HEK293 (cell line): ENCODE results near the gene SLC35E1.
"Not testable (repeated sequence)": the region's sequence is repeated elsewhere in the genome, so short reads cannot be mapped to it uniquely, and the experiment has no call there.

ENCODE experiments used
- ATF2 ChIP-seq: fragments of 450-650 bp; formaldehyde crosslinking; IDR thresholded peaks from 2 replicates; pipeline ENCODE4 v1.5.1; 2016; ENCODE audit warnings: missing biosample characterization, missing genetic modification characterization, low read depth
- CTCF ChIP-seq: fragments of 450-650 bp; formaldehyde crosslinking; IDR thresholded peaks from 2 replicates; pipeline ENCODE4 v1.5.1; 2016; ENCODE audit warnings: missing biosample characterization, missing genetic modification characterization
- REPIN1 ChIP-seq: fragments of 450-650 bp; formaldehyde crosslinking; IDR thresholded peaks from 2 replicates; pipeline ENCODE4 v1.5.1; 2017; ENCODE audit warnings: missing biosample characterization, missing genetic modification characterization, low read depth
- REST ChIP-seq: fragments of 450-650 bp; formaldehyde crosslinking; IDR thresholded peaks from 2 replicates; pipeline ENCODE4 v1.5.1; 2016; ENCODE audit warnings: missing biosample characterization, missing genetic modification characterization
- ZBTB11 ChIP-seq: fragments of 450-650 bp; formaldehyde crosslinking; conservative IDR thresholded peaks from 2 replicates; pipeline ENCODE4 v1.5.1; 2016; ENCODE audit warnings: low read depth, missing biosample characterization, missing genetic modification characterization
- ZNF174 ChIP-seq: fragments of 450-650 bp; formaldehyde crosslinking; IDR thresholded peaks from 2 replicates; pipeline ENCODE4 v1.5.0; 2017; ENCODE audit warnings: missing biosample characterization, mild to moderate bottlenecking, missing genetic modification characterization
- ZNF513 ChIP-seq: fragments of 450-650 bp; IDR thresholded peaks from 2 replicates; pipeline ENCODE4 v1.5.1; 2018; ENCODE audit warnings: missing biosample characterization, missing genetic modification characterization
- ZNF624 ChIP-seq: fragments of 450-650 bp; formaldehyde crosslinking; IDR thresholded peaks from 2 replicates; pipeline ENCODE4 v1.5.1; 2017; ENCODE audit warnings: missing biosample characterization, missing genetic modification characterization
- ZNF792 ChIP-seq: fragments of 450-650 bp; formaldehyde crosslinking; IDR thresholded peaks from 2 replicates; pipeline ENCODE4 v1.5.1; 2016; ENCODE audit warnings: missing biosample characterization, missing genetic modification characterization
- TF ChIP-seq, protein P1 (sequence below): fragments of 450-650 bp; formaldehyde crosslinking; IDR thresholded peaks from 2 replicates; pipeline ENCODE4 v1.5.1; 2016; ENCODE audit warnings: missing biosample characterization, missing genetic modification characterization

- TF ChIP-seq ZNF513; CTCF (tag by site-specific recombination); ATF2; REST (tag by site-specific recombination); REPIN1 (tag by site-specific recombination); ZNF792 (tag by site-specific recombination); ZNF174 (tag by site-specific recombination); ZBTB11 (tag by site-specific recombination); ZNF624 (tag by site-specific recombination): not testable (repeated sequence)
- TF ChIP-seq, protein P1, sequence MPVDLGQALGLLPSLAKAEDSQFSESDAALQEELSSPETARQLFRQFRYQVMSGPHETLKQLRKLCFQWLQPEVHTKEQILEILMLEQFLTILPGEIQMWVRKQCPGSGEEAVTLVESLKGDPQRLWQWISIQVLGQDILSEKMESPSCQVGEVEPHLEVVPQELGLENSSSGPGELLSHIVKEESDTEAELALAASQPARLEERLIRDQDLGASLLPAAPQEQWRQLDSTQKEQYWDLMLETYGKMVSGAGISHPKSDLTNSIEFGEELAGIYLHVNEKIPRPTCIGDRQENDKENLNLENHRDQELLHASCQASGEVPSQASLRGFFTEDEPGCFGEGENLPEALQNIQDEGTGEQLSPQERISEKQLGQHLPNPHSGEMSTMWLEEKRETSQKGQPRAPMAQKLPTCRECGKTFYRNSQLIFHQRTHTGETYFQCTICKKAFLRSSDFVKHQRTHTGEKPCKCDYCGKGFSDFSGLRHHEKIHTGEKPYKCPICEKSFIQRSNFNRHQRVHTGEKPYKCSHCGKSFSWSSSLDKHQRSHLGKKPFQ (tag by site-specific recombination) = not testable (repeated sequence)
These were observed 59.6 kb downstream of the SLC35E1 start for GRCh38 chr19:16512611-16513010.
